Measurements from ENCODE around the gene MCAM.

Gene MCAM

GRCh38 chr11:119277660-119278059, 39.3 kb downstream of the MCAM start:
- TF ChIP-seq ZNF8 (CRISPR knock-in tag; IDR thresholded peaks at IDR 0.05) (no peak), PATZ1 (CRISPR knock-in tag; IDR thresholded peaks at IDR 0.05; ENCODE audit: borderline replicate concordance) (no peak), CSRNP3 (CRISPR knock-in tag; IDR thresholded peaks at IDR 0.05) (no peak), BACH2 (CRISPR knock-in tag; IDR thresholded peaks at IDR 0.05; ENCODE audit: borderline replicate concordance) (no peak), OSR1 (CRISPR knock-in tag; IDR thresholded peaks at IDR 0.05) (no peak), GLIS3 (CRISPR knock-in tag; IDR thresholded peaks at IDR 0.05) (no peak), ZNF70 (CRISPR knock-in tag; IDR thresholded peaks at IDR 0.05) (no peak), ESRRG (CRISPR knock-in tag; IDR thresholded peaks at IDR 0.05) (no peak), ARNTL (CRISPR knock-in tag; IDR thresholded peaks at IDR 0.05; ENCODE audit: borderline replicate concordance, low read depth) (no peak), TSHZ2 (CRISPR knock-in tag; IDR thresholded peaks at IDR 0.05) (no peak), TCF4 (CRISPR knock-in tag; IDR thresholded peaks at IDR 0.05; ENCODE audit: borderline replicate concordance) (no peak), ZFP3 (CRISPR knock-in tag; IDR thresholded peaks at IDR 0.05) (no peak), ZC3H10 (CRISPR knock-in tag; IDR thresholded peaks at IDR 0.05) (no peak), ZFP30 (CRISPR knock-in tag; IDR thresholded peaks at IDR 0.05) (no peak), TOX (CRISPR knock-in tag; IDR thresholded peaks at IDR 0.05; ENCODE audit: borderline replicate concordance) (no peak), SNAI2 (CRISPR knock-in tag; IDR thresholded peaks at IDR 0.05) (no peak), ISL1 (CRISPR knock-in tag; IDR thresholded peaks at IDR 0.05) (no peak)
- ATAC-seq: no peak

- TF ChIP-seq ZFP30 (CRISPR knock-in tag; IDR thresholded peaks at IDR 0.05): no peak
- TF ChIP-seq GLIS3 (CRISPR knock-in tag; IDR thresholded peaks at IDR 0.05): no peak
- TF ChIP-seq CSRNP3 (CRISPR knock-in tag; IDR thresholded peaks at IDR 0.05): no peak
- TF ChIP-seq ZFP3 (CRISPR knock-in tag; IDR thresholded peaks at IDR 0.05): no peak
- TF ChIP-seq ARNTL (CRISPR knock-in tag; IDR thresholded peaks at IDR 0.05; ENCODE audit: borderline replicate concordance, low read depth): no peak
- TF ChIP-seq ZC3H10 (CRISPR knock-in tag; IDR thresholded peaks at IDR 0.05): no peak
- ATAC-seq: no peak
These were observed 43.2 kb downstream of the MCAM start for GRCh38 chr11:119273721-119274120.

DNA sequence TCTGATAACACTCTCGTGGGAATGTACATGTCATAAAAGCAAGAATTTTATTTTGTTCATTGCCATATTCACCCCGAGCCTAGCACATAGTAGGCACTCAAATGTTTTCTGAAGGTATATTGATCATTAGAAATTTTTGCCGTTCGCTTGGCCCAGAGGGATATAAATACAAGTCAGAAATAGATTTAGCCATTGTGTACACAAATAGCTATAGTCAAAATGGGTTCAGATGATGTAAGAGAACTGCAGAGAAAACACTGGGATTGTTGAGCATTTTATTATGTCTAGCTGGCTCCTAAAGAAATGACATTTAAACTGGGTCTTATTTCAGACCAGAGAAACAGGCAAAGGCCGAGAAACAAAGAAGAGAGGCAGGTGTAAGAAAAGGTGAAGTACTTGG, 49.3 kb downstream of the MCAM start:
- ATAC-seq: no peak
- TF ChIP-seq PATZ1 (CRISPR knock-in tag; IDR thresholded peaks at IDR 0.05; ENCODE audit: borderline replicate concordance): no peak
- no peak for TF ChIP-seq BACH2 (CRISPR knock-in tag; IDR thresholded peaks at IDR 0.05; ENCODE audit: borderline replicate concordance)
- TF ChIP-seq ZFP30 (CRISPR knock-in tag; IDR thresholded peaks at IDR 0.05): no peak
- no peak for TF ChIP-seq POU6F1 (CRISPR knock-in tag; IDR thresholded peaks at IDR 0.05; ENCODE audit: borderline replicate concordance, low read depth)
- no peak for TF ChIP-seq TOX (CRISPR knock-in tag; IDR thresholded peaks at IDR 0.05; ENCODE audit: borderline replicate concordance)
- no peak for TF ChIP-seq ESRRG (CRISPR knock-in tag; IDR thresholded peaks at IDR 0.05)
- no peak for TF ChIP-seq ARNTL (CRISPR knock-in tag; IDR thresholded peaks at IDR 0.05; ENCODE audit: borderline replicate concordance, low read depth)
- no peak for TF ChIP-seq CSDC2 (CRISPR knock-in tag; IDR thresholded peaks at IDR 0.05)
- TF ChIP-seq ZNF70 (CRISPR knock-in tag; IDR thresholded peaks at IDR 0.05): no peak
- no peak for TF ChIP-seq PPARA (CRISPR knock-in tag; IDR thresholded peaks at IDR 0.05; ENCODE audit: borderline replicate concordance)
- no peak for TF ChIP-seq ZNF8 (CRISPR knock-in tag; IDR thresholded peaks at IDR 0.05)
- no peak for TF ChIP-seq ZC3H10 (CRISPR knock-in tag; IDR thresholded peaks at IDR 0.05)
- no peak for TF ChIP-seq TSHZ2 (CRISPR knock-in tag; IDR thresholded peaks at IDR 0.05)

Measured in SK-N-SH treated with all-trans-retinoic acid at 6 μM for 48 hours (cell line).